DOHH2 (cell line): ENCODE results near the gene HSD3B1.
"Not testable (repeated sequence)": the region's sequence is repeated elsewhere in the genome, so short reads cannot be mapped to it uniquely, and the experiment has no call there.

Experiments used
- H3F3A ChIP-seq: fragments of 200-600 bp; sonication (generic), shearing (Covaris generic); 2 replicates; pipeline ENCODE4 v1.6.0; 2016; ENCODE audit warnings: antibody characterized with exemption, mild to moderate bottlenecking; ENCODE audit not compliant: control insufficient read depth, insufficient read depth
- H3K27ac ChIP-seq: fragments of 200-600 bp; sonication (generic); 2 replicates; pipeline ENCODE4 v1.5.1; 2014; ENCODE audit warnings: low read depth, mild to moderate bottlenecking, low read length, moderate library complexity
- H3K27me3 ChIP-seq: fragments of 200-600 bp; sonication (generic); 2 replicates; pipeline ENCODE4 v1.6.1; 2014; ENCODE audit warnings: mild to moderate bottlenecking, low read length, mixed read lengths; ENCODE audit not compliant: control insufficient read depth
- H3K36me3 ChIP-seq: fragments of 200-600 bp; sonication (generic); 2 replicates; pipeline ENCODE4 v1.6.1; 2014; ENCODE audit warnings: mild to moderate bottlenecking, low read length, moderate library complexity, mixed read lengths; ENCODE audit not compliant: control insufficient read depth
- H3K4me1 ChIP-seq: fragments of 200-600 bp; sonication (generic); 2 replicates; pipeline ENCODE4 v1.6.1; 2014; ENCODE audit warnings: mild to moderate bottlenecking, low read length, mixed read lengths; ENCODE audit not compliant: control insufficient read depth
- H3K4me2 ChIP-seq: fragments of 200-600 bp; sonication (generic); 2 replicates; pipeline ENCODE4 v1.6.0; 2014; ENCODE audit warnings: mild to moderate bottlenecking, low read length, moderate library complexity
- H3K4me3 ChIP-seq: fragments of 200-600 bp; sonication (generic); 2 replicates; pipeline ENCODE4 v1.5.1; 2014; ENCODE audit warnings: mild to moderate bottlenecking, low read length, mixed read lengths
- H3K79me2 ChIP-seq: fragments of 200-600 bp; sonication (generic); 2 replicates; pipeline ENCODE4 v1.6.1; 2014; ENCODE audit warnings: mild to moderate bottlenecking, low read length, mixed read lengths; ENCODE audit not compliant: control insufficient read depth
- H3K9me2 ChIP-seq: fragments of 200-600 bp; sonication (generic); replicated peaks from 2 replicates; pipeline ENCODE4 v1.6.1; 2014; ENCODE audit warnings: mild to moderate bottlenecking, low read length, mixed read lengths; ENCODE audit not compliant: control insufficient read depth
- H3K9me3 ChIP-seq: fragments of 200-600 bp; sonication (generic); 2 replicates; pipeline ENCODE4 v1.6.1; 2014; ENCODE audit warnings: antibody characterized with exemption, low read length, mixed read lengths; ENCODE audit not compliant: control insufficient read depth, insufficient read depth
- H4K20me1 ChIP-seq: fragments of 200-600 bp; sonication (generic); 2 replicates; pipeline ENCODE4 v1.6.0; 2014; ENCODE audit warnings: low read depth, mild to moderate bottlenecking, antibody characterized with exemption, low read length, moderate library complexity; ENCODE audit not compliant: control insufficient read depth, insufficient read depth
- CTCF ChIP-seq: fragments of 200-600 bp; sonication (generic); IDR thresholded peaks from one replicate; pipeline ENCODE4 v1.5.1; 2014; ENCODE audit warnings: antibody characterized with exemption, mild to moderate bottlenecking, low read depth, low read length; ENCODE audit not compliant: poor library complexity, severe bottlenecking
- EZH2phosphoT487 ChIP-seq: fragments of 200-600 bp; sonication (generic); IDR thresholded peaks from 2 replicates; pipeline ENCODE4 v1.6.1; 2017; ENCODE audit warnings: borderline replicate concordance, mild to moderate bottlenecking, antibody characterized with exemption, low read length, moderate library complexity, mixed read lengths

Gene HSD3B1

GRCh38 chr1:119551218-119551617, 44.2 kb downstream of the HSD3B1 start:
- Histone ChIP-seq H3K79me2 (no peaks in the 10 kb centered on the region), H3K36me3 (no peaks in the 10 kb centered on the region), H3F3A (no peaks in the 10 kb centered on the region), H3K4me2 (no peak overlapping the region), H3K27me3 (no peaks in the 10 kb centered on the region; the same call in 1 of the 2 replicates), H3K9me3 (no peaks in the 10 kb centered on the region), H3K4me1 (no peaks in the 10 kb centered on the region), H4K20me1 (no peaks in the 10 kb centered on the region), H3K4me3 (no peak overlapping the region), H3K27ac (no peak overlapping the region), H3K9me2 (no peaks in the 10 kb centered on the region)
- TF ChIP-seq EZH2phosphoT487: no peak
- no peak for TF ChIP-seq CTCF

GRCh38 chr1:119552656-119553055, 45.6 kb downstream of the HSD3B1 start:
- not testable (repeated sequence) for H3F3A ChIP-seq, H3K36me3 ChIP-seq, H3K27ac ChIP-seq, H3K79me2 ChIP-seq, H3K4me3 ChIP-seq, H3K4me1 ChIP-seq, H3K9me3 ChIP-seq, H3K9me2 ChIP-seq, H3K4me2 ChIP-seq, H3K27me3 ChIP-seq, H4K20me1 ChIP-seq

DNA sequence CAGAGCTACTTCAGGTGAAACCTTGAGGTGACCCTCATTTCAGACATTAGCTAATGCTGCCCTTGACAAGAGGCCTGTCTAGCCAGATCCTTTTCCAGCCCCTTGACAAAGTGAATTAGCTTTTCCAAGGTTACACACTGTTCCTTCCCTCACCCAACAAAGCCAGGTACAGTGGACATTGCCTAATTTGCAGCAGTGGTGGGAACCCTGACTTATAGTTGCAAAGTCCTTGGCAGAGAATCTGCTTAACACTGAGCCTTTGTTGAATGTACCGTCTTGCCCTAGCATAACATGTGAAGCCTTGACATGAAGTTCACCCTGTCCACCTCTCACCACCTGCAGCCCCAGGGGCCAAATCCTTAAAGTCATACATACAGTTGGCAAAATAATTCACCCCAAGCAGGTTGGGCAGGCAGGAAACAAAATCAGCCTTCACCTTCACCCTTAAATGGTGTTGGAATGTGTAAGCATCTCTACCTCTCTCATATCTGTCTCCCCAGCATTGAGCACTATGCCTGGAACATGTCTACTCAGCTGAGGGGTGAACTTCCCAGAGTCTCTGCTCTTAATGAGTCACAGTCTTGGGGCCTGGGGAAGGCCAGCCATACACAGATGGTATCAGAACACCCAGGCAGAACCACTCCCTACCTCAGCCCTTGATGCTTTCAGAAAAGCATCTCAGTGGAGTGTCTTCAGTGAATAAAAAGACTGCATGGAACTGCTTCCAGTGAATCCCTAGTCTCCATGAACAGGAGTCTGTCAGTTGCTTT, 46.5 kb downstream of the HSD3B1 start:
- not testable (repeated sequence) for H3K4me2 ChIP-seq

GRCh38 chr1:119554183-119554582, 47.2 kb downstream of the HSD3B1 start:
- Histone ChIP-seq H3K79me2 (no peaks in the 10 kb centered on the region), H3K36me3 (no peaks in the 10 kb centered on the region), H3K4me2 (no peak overlapping the region), H3K27ac (no peak overlapping the region), H3F3A (no peaks in the 10 kb centered on the region), H3K4me1 (no peaks in the 10 kb centered on the region), H3K9me2 (no peaks in the 10 kb centered on the region), H3K4me3 (no peak overlapping the region), H4K20me1 (no peaks in the 10 kb centered on the region), H3K9me3 (no peaks in the 10 kb centered on the region), H3K27me3 (no peaks in the 10 kb centered on the region)
- TF ChIP-seq CTCF: no peak
- TF ChIP-seq EZH2phosphoT487: no peak

More for the DNA sequence above, 46.5 kb downstream of the HSD3B1 start:
- not testable (repeated sequence) for H3K4me1 ChIP-seq, H3F3A ChIP-seq, H3K27ac ChIP-seq, H3K27me3 ChIP-seq, H3K9me2 ChIP-seq, H3K79me2 ChIP-seq, H3K9me3 ChIP-seq, H3K36me3 ChIP-seq, H3K4me3 ChIP-seq, H4K20me1 ChIP-seq
